ENCODE results near the gene PSMG3. TPM values are rescaled to one million over a fixed set of nuclear protein-coding genes. Genes with fewer than 3 reads are reported as not detected.
A peak's percentile ranks its signal among the peaks of the same experiment; 100 is the strongest.

PSMG3 gene
- total RNA-seq, 1 experiment from 2014 or later = 29.9 TPM

GRCh38 chr7:1533255-1533546, 36.6 kb downstream of the PSMG3 start:
- Histone ChIP-seq H3K9ac (ENCODE audit: low read length) (peak overlapping the region; percentile 15; the same call in 1 of the 2 replicates), H3K4me3 (ENCODE audit: low read length) (peak overlapping the region; percentile 94; the same call in 1 of the 2 replicates), H3K36me3 (ENCODE audit: insufficient read depth, low read length) (no peaks in the 10 kb centered on the region), H3K79me2 (ENCODE audit: low read length) (peaks cover 71% of the 10 kb centered on the region), H3K9me3 (ENCODE audit: low read length) (no peaks in the 10 kb centered on the region), H3K27ac (ENCODE audit: low read length) (no peak overlapping the region), H3K4me2 (ENCODE audit: low read depth, low read length, poor library complexity, severe bottlenecking) (peak overlapping the region; percentile 96), H3K4me1 (ENCODE audit: low read length) (peaks cover 20% of the 10 kb centered on the region), H3K9me2 (replicated peaks; ENCODE audit: insufficient read depth, low read length) (no peaks in the 10 kb centered on the region), H3K27me3 (ENCODE audit: low read length) (no peaks in the 10 kb centered on the region), H4K20me1 (ENCODE audit: insufficient read depth, low read depth, low read length) (peaks cover 43% of the 10 kb centered on the region), H2AFZ (ENCODE audit: low read length) (no peak overlapping the region)
- DNase-seq = no peak

GRCh38 chr7:1532456-1533254, 37.2 kb downstream of the PSMG3 start:
- peaks cover 67% of the 10 kb centered on the region for H3K79me2 ChIP-seq (ENCODE audit: low read length)
- peaks cover 37% of the 10 kb centered on the region for H4K20me1 ChIP-seq (ENCODE audit: insufficient read depth, low read depth, low read length)
- H3K4me3 ChIP-seq (ENCODE audit: low read length) = peak overlapping the region; percentile 94
- H3K27me3 ChIP-seq (ENCODE audit: low read length) = no peaks in the 10 kb centered on the region
- H3K9ac ChIP-seq (ENCODE audit: low read length) = peak overlapping the region; percentile 88
- H2AFZ ChIP-seq (ENCODE audit: low read length) = no peak overlapping the region
- no peaks in the 10 kb centered on the region for H3K36me3 ChIP-seq (ENCODE audit: insufficient read depth, low read length)
- H3K4me2 ChIP-seq (ENCODE audit: low read depth, low read length, poor library complexity, severe bottlenecking) = peak overlapping the region; percentile 96
- H3K9me2 ChIP-seq (replicated peaks; ENCODE audit: insufficient read depth, low read length) = no peaks in the 10 kb centered on the region
- DNase-seq = peak; percentile 52
- H3K4me1 ChIP-seq (ENCODE audit: low read length) = peaks cover 20% of the 10 kb centered on the region
- H3K27ac ChIP-seq (ENCODE audit: low read length) = no peak overlapping the region
- no peaks in the 10 kb centered on the region for H3K9me3 ChIP-seq (ENCODE audit: low read length)

- peaks cover 61% of the 10 kb centered on the region for H3K79me2 ChIP-seq (ENCODE audit: low read length)
- H3K9ac ChIP-seq (ENCODE audit: low read length) = peak overlapping the region; percentile 88
- H3K36me3 ChIP-seq (ENCODE audit: insufficient read depth, low read length) = no peaks in the 10 kb centered on the region
- H3K4me2 ChIP-seq (ENCODE audit: low read depth, low read length, poor library complexity, severe bottlenecking) = peak overlapping the region; percentile 96
- H2AFZ ChIP-seq (ENCODE audit: low read length) = no peak overlapping the region
- H3K27me3 ChIP-seq (ENCODE audit: low read length) = no peaks in the 10 kb centered on the region
- no peak for DNase-seq
- H3K9me3 ChIP-seq (ENCODE audit: low read length) = no peaks in the 10 kb centered on the region
- H3K27ac ChIP-seq (ENCODE audit: low read length) = no peak overlapping the region
- no peaks in the 10 kb centered on the region for H3K9me2 ChIP-seq (replicated peaks; ENCODE audit: insufficient read depth, low read length)
- peak overlapping the region; percentile 94 for H3K4me3 ChIP-seq (ENCODE audit: low read length)
- H4K20me1 ChIP-seq (ENCODE audit: insufficient read depth, low read depth, low read length) = peaks cover 31% of the 10 kb centered on the region
- H3K4me1 ChIP-seq (ENCODE audit: low read length) = peaks cover 20% of the 10 kb centered on the region
These were observed 37.8 kb downstream of the PSMG3 start for GRCh38 chr7:1531979-1532455.

GRCh38 chr7:1531263-1531978, 38.4 kb downstream of the PSMG3 start:
- no peaks in the 10 kb centered on the region for H3K27me3 ChIP-seq (ENCODE audit: low read length)
- no peak overlapping the region for H2AFZ ChIP-seq (ENCODE audit: low read length)
- no peaks in the 10 kb centered on the region for H3K9me2 ChIP-seq (replicated peaks; ENCODE audit: insufficient read depth, low read length)
- peaks cover 25% of the 10 kb centered on the region for H4K20me1 ChIP-seq (ENCODE audit: insufficient read depth, low read depth, low read length)
- no peaks in the 10 kb centered on the region for H3K36me3 ChIP-seq (ENCODE audit: insufficient read depth, low read length)
- H3K27ac ChIP-seq (ENCODE audit: low read length) = peak overlapping the region; percentile 42; the same call in 1 of the 2 replicates
- H3K4me2 ChIP-seq (ENCODE audit: low read depth, low read length, poor library complexity, severe bottlenecking) = peak overlapping the region; percentile 96
- peaks cover 20% of the 10 kb centered on the region for H3K4me1 ChIP-seq (ENCODE audit: low read length)
- peaks cover 55% of the 10 kb centered on the region for H3K79me2 ChIP-seq (ENCODE audit: low read length)
- H3K9me3 ChIP-seq (ENCODE audit: low read length) = no peaks in the 10 kb centered on the region
- peak overlapping the region; percentile 88 for H3K9ac ChIP-seq (ENCODE audit: low read length)
- H3K4me3 ChIP-seq (ENCODE audit: low read length) = peak overlapping the region; percentile 94
- DNase-seq = peak; percentile 57

GRCh38 chr7:1530946-1531262, 38.9 kb downstream of the PSMG3 start:
- Histone ChIP-seq H3K36me3 (ENCODE audit: insufficient read depth, low read length) (no peaks in the 10 kb centered on the region), H3K4me2 (ENCODE audit: low read depth, low read length, poor library complexity, severe bottlenecking) (peak overlapping the region; percentile 96), H2AFZ (ENCODE audit: low read length) (no peak overlapping the region), H3K4me3 (ENCODE audit: low read length) (peak overlapping the region; percentile 94), H3K9ac (ENCODE audit: low read length) (peak overlapping the region; percentile 88), H3K9me3 (ENCODE audit: low read length) (no peaks in the 10 kb centered on the region), H3K79me2 (ENCODE audit: low read length) (peaks cover 50% of the 10 kb centered on the region), H3K4me1 (ENCODE audit: low read length) (peaks cover 20% of the 10 kb centered on the region), H3K9me2 (replicated peaks; ENCODE audit: insufficient read depth, low read length) (no peaks in the 10 kb centered on the region), H4K20me1 (ENCODE audit: insufficient read depth, low read depth, low read length) (peaks cover 24% of the 10 kb centered on the region), H3K27ac (ENCODE audit: low read length) (no peak overlapping the region), H3K27me3 (ENCODE audit: low read length) (no peaks in the 10 kb centered on the region)
- no peak for DNase-seq

- DNase-seq = no peak
- H3K9me3 ChIP-seq (ENCODE audit: low read length) = no peaks in the 10 kb centered on the region
- H3K4me3 ChIP-seq (ENCODE audit: low read length) = no peak overlapping the region
- H4K20me1 ChIP-seq (ENCODE audit: insufficient read depth, low read depth, low read length) = peaks cover 15% of the 10 kb centered on the region
- no peaks in the 10 kb centered on the region for H3K27me3 ChIP-seq (ENCODE audit: low read length)
- peaks cover 20% of the 10 kb centered on the region for H3K4me1 ChIP-seq (ENCODE audit: low read length)
- H3K27ac ChIP-seq (ENCODE audit: low read length) = no peak overlapping the region
- no peaks in the 10 kb centered on the region for H3K36me3 ChIP-seq (ENCODE audit: insufficient read depth, low read length)
- H3K9ac ChIP-seq (ENCODE audit: low read length) = no peak overlapping the region
- peaks cover 36% of the 10 kb centered on the region for H3K79me2 ChIP-seq (ENCODE audit: low read length)
- H2AFZ ChIP-seq (ENCODE audit: low read length) = no peak overlapping the region
- no peaks in the 10 kb centered on the region for H3K9me2 ChIP-seq (replicated peaks; ENCODE audit: insufficient read depth, low read length)
- H3K4me2 ChIP-seq (ENCODE audit: low read depth, low read length, poor library complexity, severe bottlenecking) = no peak overlapping the region
These were observed 40.3 kb downstream of the PSMG3 start for GRCh38 chr7:1529383-1530116.

- Histone ChIP-seq H3K79me2 (ENCODE audit: low read length) (peaks cover 4% of the 10 kb centered on the region), H3K9me3 (ENCODE audit: low read length) (no peaks in the 10 kb centered on the region), H3K4me1 (ENCODE audit: low read length) (peaks cover under 1% of the 10 kb centered on the region), H3K27me3 (ENCODE audit: low read length) (no peaks in the 10 kb centered on the region), H3K27ac (ENCODE audit: low read length) (no peak overlapping the region), H3K4me2 (ENCODE audit: low read depth, low read length, poor library complexity, severe bottlenecking) (no peak overlapping the region), H3K36me3 (ENCODE audit: insufficient read depth, low read length) (no peaks in the 10 kb centered on the region), H2AFZ (ENCODE audit: low read length) (no peak overlapping the region), H3K9me2 (replicated peaks; ENCODE audit: insufficient read depth, low read length) (no peaks in the 10 kb centered on the region), H3K4me3 (ENCODE audit: low read length) (no peak overlapping the region), H3K9ac (ENCODE audit: low read length) (no peak overlapping the region), H4K20me1 (ENCODE audit: insufficient read depth, low read depth, low read length) (no peaks in the 10 kb centered on the region; the same call in none of the 2 replicates)
- DNase-seq = no peak
These were observed 43.5 kb downstream of the PSMG3 start for GRCh38 chr7:1526271-1526754.

- DNase-seq = no peak
- Histone ChIP-seq H2AFZ (ENCODE audit: low read length) (no peak overlapping the region), H3K27me3 (ENCODE audit: low read length) (no peaks in the 10 kb centered on the region), H3K36me3 (ENCODE audit: insufficient read depth, low read length) (no peaks in the 10 kb centered on the region), H3K4me2 (ENCODE audit: low read depth, low read length, poor library complexity, severe bottlenecking) (no peak overlapping the region), H3K9me3 (ENCODE audit: low read length) (no peaks in the 10 kb centered on the region), H3K79me2 (ENCODE audit: low read length) (no peaks in the 10 kb centered on the region), H3K4me3 (ENCODE audit: low read length) (no peak overlapping the region), H4K20me1 (ENCODE audit: insufficient read depth, low read depth, low read length) (no peaks in the 10 kb centered on the region; the same call in 1 of the 2 replicates), H3K9me2 (replicated peaks; ENCODE audit: insufficient read depth, low read length) (no peaks in the 10 kb centered on the region), H3K4me1 (ENCODE audit: low read length) (no peaks in the 10 kb centered on the region; the same call in 1 of the 2 replicates), H3K27ac (ENCODE audit: low read length) (no peak overlapping the region), H3K9ac (ENCODE audit: low read length) (no peak overlapping the region)
These were observed 44.4 kb downstream of the PSMG3 start for GRCh38 chr7:1525409-1525808.

Data from Karpas-422 (cell line).